H7 (cell line): ENCODE data around the gene FGFRL1. TPM values are rescaled to one million over a fixed set of nuclear protein-coding genes. Genes with fewer than 3 reads are reported as not detected.
"Not testable (repeated sequence)": the region's sequence is repeated elsewhere in the genome, so short reads cannot be mapped to it uniquely, and the experiment has no call there.

Experiments used
- DNase-seq: peaks from one replicate; pipeline ENCODE4 v3.0.0; 2012
- H3K27me3 ChIP-seq: 2 replicates; pipeline ENCODE4 v1.6.0; 2011; ENCODE audit warnings: mild to moderate bottlenecking, low read length; ENCODE audit not compliant: control insufficient read depth, insufficient read depth
- H3K36me3 ChIP-seq: replicated peaks from 2 replicates; pipeline ENCODE4 v1.5.1; 2011; ENCODE audit warnings: low read length; ENCODE audit not compliant: control insufficient read depth, insufficient read depth
- H3K4me3 ChIP-seq: 2 replicates; pipeline ENCODE4 v1.5.1; 2011; ENCODE audit warnings: low read depth, mild to moderate bottlenecking, control low read depth, low read length, moderate library complexity; ENCODE audit not compliant: insufficient read depth
- total RNA-seq: library from RNA; depleted of rRNA; stranded (reverse); fragments of >200 nt; shearing (Covaris generic); gene quantifications from 2 replicates; pipeline ENCODE4 v1.2.3, GENCODE V29; 2014

Gene FGFRL1
- total RNA-seq, 1 experiment from 2014 or later: 39.1 TPM

GRCh38 chr4:970046-970745 is 41.2 kb upstream of the FGFRL1 start:
- DNase-seq: no peak
- H3K4me3 ChIP-seq: no peak overlapping the region
- peaks cover 10% of the 10 kb centered on the region for H3K27me3 ChIP-seq
- no peaks in the 10 kb centered on the region for H3K36me3 ChIP-seq

GRCh38 chr4:970854-971520 is 40.4 kb upstream of the FGFRL1 start:
- Histone ChIP-seq H3K4me3 (no peak overlapping the region), H3K36me3 (no peaks in the 10 kb centered on the region), H3K27me3 (peaks cover 10% of the 10 kb centered on the region)
- no peak for DNase-seq

GRCh38 chr4:971666-972500 is 39.5 kb upstream of the FGFRL1 start:
- Histone ChIP-seq H3K27me3 (peaks cover 10% of the 10 kb centered on the region), H3K36me3 (no peaks in the 10 kb centered on the region), H3K4me3 (peak overlapping the region; percentile 67; the same call in 1 of the 2 replicates)
- no peak for DNase-seq

- Histone ChIP-seq H3K27me3 (peaks cover 10% of the 10 kb centered on the region; the same call in 1 of the 2 replicates), H3K4me3 (peak overlapping the region; percentile 67)
- peak; percentile 89 for DNase-seq
Measured at GRCh38 chr4:972651-973424, 38.6 kb upstream of the FGFRL1 start.

DNA sequence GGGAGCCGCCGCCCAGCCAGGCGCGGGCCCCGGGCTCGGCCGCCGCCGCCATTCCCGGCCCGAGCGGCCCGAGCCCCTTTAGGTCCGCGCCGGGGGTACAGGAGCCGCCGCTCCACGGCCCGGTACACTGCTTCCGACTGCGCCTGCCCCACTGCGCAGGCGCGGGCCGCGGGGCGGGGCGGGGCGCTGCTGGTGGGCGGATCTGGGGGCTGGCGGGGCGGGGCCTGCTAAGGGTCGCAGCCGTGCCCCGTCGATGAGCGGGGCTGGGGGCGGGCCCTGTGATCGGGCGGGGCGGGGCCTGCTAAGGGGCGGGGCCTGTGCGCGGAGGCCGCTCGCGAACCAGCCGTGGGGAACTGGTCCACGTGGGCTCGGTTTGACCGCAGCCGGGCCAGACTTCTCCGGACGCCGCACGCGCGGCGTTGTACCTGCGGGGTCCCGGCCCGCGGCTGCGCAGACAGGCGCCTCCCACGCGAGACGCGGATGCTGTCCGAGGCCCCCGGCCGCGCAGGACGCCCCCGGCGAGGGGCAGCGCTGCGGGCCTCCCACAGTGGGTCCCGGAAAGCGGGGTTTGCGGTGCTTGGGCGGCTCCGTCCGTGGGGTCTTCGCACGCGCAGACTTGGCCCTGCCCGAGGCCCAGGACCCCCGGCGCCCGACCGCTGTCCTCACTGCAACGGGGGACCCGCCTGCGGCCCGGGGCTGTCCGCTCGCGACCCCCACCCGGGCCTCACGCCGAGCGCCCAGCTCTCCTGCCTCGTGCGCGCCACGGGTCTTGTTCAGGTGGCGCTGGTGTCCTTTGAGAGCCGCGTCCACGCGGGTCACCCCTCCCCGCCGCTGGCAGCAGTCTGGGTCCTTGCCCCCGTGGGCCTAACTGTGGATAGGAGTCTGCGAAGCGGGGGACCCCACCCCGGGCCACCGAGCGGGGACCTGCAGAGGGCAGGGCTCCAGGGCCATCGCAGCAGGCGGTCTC is 37.7 kb upstream of the FGFRL1 start, which contains the start of gene DGKQ:
DGKQ (minus strand) TSS at position 139 of the 967 bp plus-strand sequence; CDS start at position 52, 87 bp downstream.
- peak within 1 kb of the TSS; percentile 67 for H3K4me3 ChIP-seq
- H3K27me3 ChIP-seq: peaks cover 10% of the 10 kb centered on the region; the same call in 1 of the 2 replicates
- DNase-seq: peak; percentile 100
- H3K36me3 ChIP-seq: no peaks in the 10 kb centered on the region

More at GRCh38 chr4:972651-973424, 38.6 kb upstream of the FGFRL1 start:
- H3K36me3 ChIP-seq: no peaks in the 10 kb centered on the region

DNA sequence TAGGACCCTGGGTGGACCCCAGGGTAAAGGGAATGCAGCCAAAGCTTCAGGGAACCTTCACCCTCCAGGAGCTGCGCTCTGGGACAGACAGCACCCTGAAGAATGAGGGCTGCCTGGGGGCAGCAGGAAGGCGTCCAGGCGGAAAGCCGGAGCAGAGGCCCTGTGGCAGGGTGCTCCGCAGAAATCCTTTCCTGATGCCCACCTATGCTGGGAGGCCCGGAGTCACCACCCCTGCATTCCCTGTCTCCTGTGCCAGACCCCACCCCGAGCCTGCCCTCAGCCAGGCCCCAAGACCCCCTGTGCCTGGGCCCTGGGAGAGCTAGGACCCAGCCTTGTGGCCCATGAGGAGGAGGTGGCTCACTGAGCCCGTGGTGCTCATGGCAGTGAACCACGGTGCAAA is 36.8 kb upstream of the FGFRL1 start:
- DNase-seq: no peak
- Histone ChIP-seq H3K4me3 (no peak overlapping the region), H3K36me3 (no peaks in the 10 kb centered on the region), H3K27me3 (peaks cover 10% of the 10 kb centered on the region; the same call in 1 of the 2 replicates)

GRCh38 chr4:976016-976415 is 35.4 kb upstream of the FGFRL1 start:
- DNase-seq, H3K4me3 ChIP-seq, H3K36me3 ChIP-seq: not testable (repeated sequence)
- peaks cover 10% of the 10 kb centered on the region; the same call in 1 of the 2 replicates for H3K27me3 ChIP-seq

DNA sequence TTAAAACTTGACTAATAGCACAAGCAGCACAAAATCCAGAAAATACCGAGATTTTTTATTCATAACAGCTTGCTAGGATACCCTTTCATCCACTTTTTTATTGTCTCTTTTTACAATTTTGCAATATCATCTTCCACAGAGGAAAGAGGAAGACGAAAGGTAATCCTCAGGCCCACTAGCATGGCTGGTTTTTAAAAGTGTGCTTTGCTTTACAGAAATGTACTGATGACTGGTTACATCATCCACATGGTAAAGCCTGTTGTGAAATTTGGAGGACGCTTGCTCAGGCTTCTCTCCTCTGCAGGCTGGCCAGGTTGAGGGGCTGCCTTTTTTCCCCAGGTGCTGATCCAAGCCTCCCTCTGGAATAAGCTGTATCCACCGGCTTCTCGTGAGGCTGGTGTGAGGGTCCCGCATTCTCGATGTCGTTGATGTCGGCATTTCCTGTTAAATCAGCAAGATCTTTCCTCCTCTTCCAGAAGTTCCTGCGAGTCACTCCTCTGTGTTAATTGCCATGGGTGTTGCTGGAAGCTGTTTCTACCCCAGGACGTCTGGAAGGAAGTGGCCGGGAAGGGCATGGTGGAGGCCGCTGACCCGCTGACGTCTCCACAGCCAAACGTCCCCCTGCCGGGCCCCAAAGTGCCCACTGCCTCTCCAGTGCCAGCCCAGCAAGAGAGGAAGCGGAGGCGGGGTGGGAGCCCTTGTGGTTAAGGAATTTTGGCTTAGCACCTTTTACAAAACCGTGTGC is 32.3 kb upstream of the FGFRL1 start:
- Histone ChIP-seq H3K36me3 (no peaks in the 10 kb centered on the region), H3K27me3 (peaks cover 2% of the 10 kb centered on the region; the same call in 1 of the 2 replicates)
- no peak for DNase-seq

GRCh38 chr4:982291-982690 is 29.1 kb upstream of the FGFRL1 start:
- no peaks in the 10 kb centered on the region for H3K27me3 ChIP-seq
- no peak for DNase-seq
- H3K4me3 ChIP-seq: no peak overlapping the region
- no peaks in the 10 kb centered on the region for H3K36me3 ChIP-seq

More for the DNA sequence above, 32.3 kb upstream of the FGFRL1 start:
- no peak overlapping the region for H3K4me3 ChIP-seq

DNA sequence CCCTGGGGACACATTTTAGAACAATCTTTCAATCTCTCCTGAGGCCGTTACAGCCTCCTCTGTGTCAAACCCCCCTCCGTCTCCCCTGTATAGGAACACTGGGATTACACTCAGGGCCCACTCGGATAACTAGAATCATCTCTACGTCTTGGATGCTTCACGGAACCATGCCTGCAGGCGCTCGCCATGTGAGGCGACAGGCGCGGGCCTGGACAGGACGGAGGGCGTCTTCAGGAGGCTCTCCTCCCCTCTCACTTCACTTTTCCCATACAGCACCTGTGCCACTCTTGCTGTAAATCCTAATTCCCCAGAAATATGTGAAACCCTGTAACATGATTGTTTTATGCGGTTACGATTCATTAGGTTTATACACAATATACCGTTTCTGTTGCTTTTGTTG is 28.6 kb upstream of the FGFRL1 start:
- no peaks in the 10 kb centered on the region for H3K27me3 ChIP-seq
- no peak for DNase-seq
- H3K36me3 ChIP-seq: no peaks in the 10 kb centered on the region
- no peak overlapping the region for H3K4me3 ChIP-seq

DNA sequence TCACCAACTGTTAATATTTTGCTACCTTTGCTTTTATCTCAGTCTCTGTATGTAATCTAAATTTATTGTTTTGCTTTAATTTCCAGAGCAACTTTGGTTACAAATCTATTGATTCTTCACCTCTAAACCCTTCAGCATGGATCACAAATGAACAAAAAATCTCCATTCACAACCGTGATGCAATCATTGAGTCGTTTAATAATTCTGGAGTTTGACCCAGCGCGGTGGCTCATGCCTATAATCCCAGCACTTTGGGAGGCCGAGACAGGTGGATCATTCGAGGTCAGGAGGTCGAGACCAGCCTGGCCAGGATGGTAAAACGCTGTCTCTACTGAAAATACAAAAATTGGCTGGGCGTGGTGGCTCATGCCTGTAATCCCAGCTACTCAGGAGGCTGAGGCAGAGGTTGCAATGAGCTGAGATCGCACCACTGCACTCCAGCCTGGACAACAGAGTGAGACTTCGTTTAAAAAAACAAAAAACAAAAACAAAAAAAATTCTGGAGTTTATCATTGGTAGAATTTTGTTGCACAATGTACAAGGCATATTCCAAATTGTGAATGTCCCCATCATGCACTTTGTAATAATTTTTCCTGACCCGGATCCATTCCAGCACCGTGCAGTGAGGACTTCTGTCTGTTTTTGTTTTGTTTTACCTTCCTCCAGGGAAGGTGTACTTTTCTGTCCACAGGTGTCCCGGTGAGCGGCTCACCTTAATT is 26.9 kb upstream of the FGFRL1 start:
- no peak overlapping the region for H3K4me3 ChIP-seq
- no peaks in the 10 kb centered on the region for H3K36me3 ChIP-seq
- H3K27me3 ChIP-seq: no peaks in the 10 kb centered on the region
- DNase-seq: no peak
